Sigmoid colon (tissue), 7 donors: ENCODE results near the gene HIGD1B. TPM values are rescaled to one million over a fixed set of nuclear protein-coding genes. Genes with fewer than 3 reads are reported as not detected.

ENCODE experiments used
- DNase-seq: peaks from one replicate; pipeline ENCODE4 v3.0.0-alpha.2; 2019
- H3K27ac ChIP-seq, 4 donors: fragments of 200-600 bp; sonication (generic); one replicate each; pipeline ENCODE4 v1.5.1; 2016 to 2019; ENCODE audit warnings: mild to moderate bottlenecking in 1 of 4
- H3K27me3 ChIP-seq, 3 donors: fragments of 200-600 bp; sonication (generic); one replicate each; pipeline ENCODE4 v1.5.1; 2019; ENCODE audit warnings: mild to moderate bottlenecking in 1 of 3
- H3K36me3 ChIP-seq, 4 donors: fragments of 200-600 bp; sonication (generic); one replicate each; pipeline ENCODE4 v1.5.1; 2016 to 2019
- H3K4me1 ChIP-seq, 4 donors: fragments of 200-600 bp; sonication (generic); one replicate each; pipeline ENCODE4 v1.5.1; 2017 to 2019
- H3K4me3 ChIP-seq, 4 donors: fragments of 200-600 bp; sonication (generic); one replicate each; pipeline ENCODE4 v1.5.1; 2017 to 2019; ENCODE audit warnings: mild to moderate bottlenecking in 2 of 4, moderate library complexity in 1 of 4
- H3K9me3 ChIP-seq, 4 donors: fragments of 200-600 bp in 3 of 4; sonication (generic) in 3 of 4; one replicate each; pipeline versions ENCODE4 v1.5.1 to v1.6.1; 2013 to 2019
- EP300 ChIP-seq, 4 donors: sonication (generic); formaldehyde crosslinking; IDR thresholded peaks; one replicate each; pipeline ENCODE4 v1.6.1; 2017; ENCODE audit warnings: antibody characterized with exemption in 4 of 4
- POLR2A ChIP-seq, 2 donors: fragments of 450-650 bp; IDR thresholded peaks; one replicate each; pipeline ENCODE4 v1.6.1; 2016; ENCODE audit warnings: antibody characterized with exemption in 2 of 2, mild to moderate bottlenecking in 2 of 2, moderate library complexity in 2 of 2
- POLR2AphosphoS5 ChIP-seq, 4 donors: sonication (generic); formaldehyde crosslinking; IDR thresholded peaks; one replicate each; pipeline ENCODE4 v1.6.1; 2017; ENCODE audit warnings: antibody characterized with exemption in 4 of 4
- WGBS, 2 donors: extraction: QIAGEN DNeasy Blood & Tissue Kit; methylation state at CpG; one replicate each; pipeline ENCODE4 v1.1.7; 2013; 5-methylcytosine and 5-hydroxymethylcytosine counted together
- intact Hi-C: fragments of 100-400 bp; cut with DNase I; formaldehyde crosslinking; loops from one replicate; pipeline ENCODE4 v1.15.1; 2023
- polyA plus RNA-seq, 3 donors: library from polyadenylated mRNA; stranded (reverse); fragments of 200-250 nt; gene quantifications; one replicate each; pipeline ENCODE4 v1.2.3, GENCODE V29; 2013
- total RNA-seq, 4 donors: library from RNA; depleted of rRNA; stranded (reverse); fragments of >200 nt; gene quantifications; one replicate each; pipeline ENCODE4 v1.1.0, GENCODE V29; 2016
- TF ChIP-seq, protein P1 (sequence below), 4 experiments: fragments of 450-650 bp in 3 of 4; fragments of 200-600 bp in 1 of 4; IDR thresholded peaks; one replicate each; pipeline ENCODE4 v1.5.1; 2016 to 2019; ENCODE audit warnings: antibody characterized with exemption in 4 of 4, mild to moderate bottlenecking in 3 of 4, moderate library complexity in 2 of 4
- donor health status: healthy with polysubstance abuse.
- donor health status: Bipolar disorder and iron deficiency.
- donor health status: healthy.

The HIGD1B gene
- total and polyA plus RNA-seq, 7 donors = 1.1 to 2.5 (median 1.8) TPM; not detected in 4

DNA sequence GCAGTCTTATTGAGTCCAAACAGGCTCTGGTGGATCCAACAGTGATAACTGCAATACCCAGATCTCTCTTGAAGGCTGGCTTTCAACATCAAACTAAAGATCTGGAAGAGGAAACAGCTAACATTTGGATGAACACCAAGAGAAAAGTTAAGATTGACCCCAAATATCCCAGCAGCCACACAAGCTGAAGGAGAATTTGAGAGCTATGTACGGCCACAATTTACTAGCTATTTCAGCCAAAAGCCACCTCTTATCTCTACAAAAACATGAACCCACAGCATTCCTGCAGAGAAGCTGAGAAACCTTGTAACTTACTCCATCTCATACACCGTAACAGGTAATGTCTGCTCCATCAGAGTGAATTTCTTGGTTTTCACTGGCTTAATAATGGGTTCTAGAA lies 37.3 kb downstream of the HIGD1B start:
- TF ChIP-seq EP300 (IDR thresholded peaks at IDR 0.05) (no peak), POLR2AphosphoS5 (IDR thresholded peaks at IDR 0.05) (no peak), POLR2A (IDR thresholded peaks at IDR 0.05) (no peak)
- TF ChIP-seq, protein P1, sequence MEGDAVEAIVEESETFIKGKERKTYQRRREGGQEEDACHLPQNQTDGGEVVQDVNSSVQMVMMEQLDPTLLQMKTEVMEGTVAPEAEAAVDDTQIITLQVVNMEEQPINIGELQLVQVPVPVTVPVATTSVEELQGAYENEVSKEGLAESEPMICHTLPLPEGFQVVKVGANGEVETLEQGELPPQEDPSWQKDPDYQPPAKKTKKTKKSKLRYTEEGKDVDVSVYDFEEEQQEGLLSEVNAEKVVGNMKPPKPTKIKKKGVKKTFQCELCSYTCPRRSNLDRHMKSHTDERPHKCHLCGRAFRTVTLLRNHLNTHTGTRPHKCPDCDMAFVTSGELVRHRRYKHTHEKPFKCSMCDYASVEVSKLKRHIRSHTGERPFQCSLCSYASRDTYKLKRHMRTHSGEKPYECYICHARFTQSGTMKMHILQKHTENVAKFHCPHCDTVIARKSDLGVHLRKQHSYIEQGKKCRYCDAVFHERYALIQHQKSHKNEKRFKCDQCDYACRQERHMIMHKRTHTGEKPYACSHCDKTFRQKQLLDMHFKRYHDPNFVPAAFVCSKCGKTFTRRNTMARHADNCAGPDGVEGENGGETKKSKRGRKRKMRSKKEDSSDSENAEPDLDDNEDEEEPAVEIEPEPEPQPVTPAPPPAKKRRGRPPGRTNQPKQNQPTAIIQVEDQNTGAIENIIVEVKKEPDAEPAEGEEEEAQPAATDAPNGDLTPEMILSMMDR (IDR thresholded peaks at IDR 0.05) = no peak
- no peak for DNase-seq
- Histone ChIP-seq H3K4me3 (no peak overlapping the region), H3K9me3 (no peaks in the 10 kb centered on the region), H3K4me1 (no peaks in the 10 kb centered on the region), H3K27me3 (no peaks in the 10 kb centered on the region), H3K36me3 (peaks cover 4 to 80% (median 52%) of the 10 kb centered on the region in 4 donors), H3K27ac (no peak overlapping the region)
- intact Hi-C loops = no loop called here
- 97 to 98% methylated on average over 2 of the region's 2 CpGs for WGBS, 2 donors

DNA sequence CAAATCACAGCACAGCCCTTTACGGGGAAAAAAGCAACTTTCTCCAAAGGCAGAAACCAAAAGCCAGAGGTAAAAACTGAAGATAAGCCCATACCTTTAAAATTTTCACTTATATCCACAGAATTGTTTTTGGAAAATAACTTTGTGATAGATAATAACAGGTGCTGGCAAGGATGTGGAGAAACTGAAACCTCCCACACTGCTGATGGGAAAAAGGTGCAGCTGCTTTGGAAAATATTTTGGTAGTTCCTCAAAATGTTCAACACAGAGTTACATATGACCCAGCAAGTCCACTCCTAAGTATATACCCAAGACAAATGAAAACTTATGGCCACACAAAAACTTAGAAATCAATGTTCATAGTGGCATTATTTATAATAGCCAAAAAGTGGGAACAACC lies 39.3 kb downstream of the HIGD1B start:
- WGBS, 2 donors = 93 to 98% methylated on average over 1 of the region's 1 CpG
- intact Hi-C loops = no loop called here

DNA sequence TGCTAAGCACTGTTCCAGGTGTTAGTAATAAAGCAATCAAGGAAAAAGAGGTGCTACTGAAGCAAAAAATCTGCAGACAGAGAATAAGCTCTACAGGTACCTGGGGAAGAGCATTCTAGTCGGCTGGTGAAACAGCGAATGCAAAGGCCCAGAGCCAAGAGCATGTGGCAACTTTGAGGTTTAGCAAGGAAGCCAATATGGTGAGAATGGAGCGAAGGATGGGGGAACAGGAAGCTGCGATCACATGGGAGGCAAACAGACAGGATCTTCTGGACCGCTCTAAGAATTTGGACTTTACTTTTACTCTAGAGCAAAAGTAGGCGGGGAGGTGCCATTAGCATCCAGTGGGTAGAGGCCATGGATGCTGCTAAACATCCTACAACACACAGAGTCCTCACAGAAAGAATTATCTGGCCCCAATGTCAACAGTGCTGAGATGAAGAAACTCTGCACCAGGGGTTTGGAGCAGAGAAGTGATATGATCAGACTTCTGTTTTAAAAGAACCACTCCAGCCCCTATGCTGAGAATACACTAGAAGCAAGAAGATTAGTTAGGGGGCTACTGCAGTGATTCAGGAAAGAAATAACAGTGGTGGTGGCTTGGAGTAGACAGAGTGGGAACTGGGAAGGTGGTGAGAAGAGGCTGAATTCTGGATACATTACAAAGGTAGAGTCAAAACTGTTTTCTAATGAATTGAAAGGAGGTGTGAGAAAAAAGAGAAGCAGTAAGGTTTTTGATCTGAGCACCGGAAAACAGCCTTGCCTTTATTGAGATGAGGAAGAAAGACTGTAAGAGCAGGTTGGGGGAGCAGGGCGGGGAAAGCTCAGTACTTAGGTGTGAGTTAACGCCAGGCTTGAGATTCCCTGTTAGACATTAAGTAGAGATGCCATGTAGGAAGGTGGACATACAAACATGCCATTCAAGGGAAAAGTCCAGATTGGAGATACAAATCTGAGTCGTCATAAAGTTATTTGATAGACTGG lies 40.6 kb downstream of the HIGD1B start:
- no peak for DNase-seq
- intact Hi-C loops = no loop called here
- Histone ChIP-seq H3K27ac (no peak overlapping the region), H3K27me3 (no peaks in the 10 kb centered on the region), H3K4me1 (no peaks in the 10 kb centered on the region), H3K4me3 (no peak overlapping the region), H3K36me3 (peaks cover 3 to 74% (median 38%) of the 10 kb centered on the region in 4 donors), H3K9me3 (no peaks in the 10 kb centered on the region)
- no peak for TF ChIP-seq POLR2AphosphoS5 (IDR thresholded peaks at IDR 0.05)
- TF ChIP-seq EP300 (IDR thresholded peaks at IDR 0.05) = no peak
- TF ChIP-seq, protein P1 (IDR thresholded peaks at IDR 0.05) = no peak
- TF ChIP-seq POLR2A (IDR thresholded peaks at IDR 0.05) = no peak
- 58 to 83% methylated on average over 10 of the region's 10 CpGs for WGBS, 2 donors

More for the DNA sequence above, 39.3 kb downstream of the HIGD1B start:
- no peaks in the 10 kb centered on the region for H3K27me3 ChIP-seq
- DNase-seq = no peak
- peaks cover 0 to 74% (median 45%) of the 10 kb centered on the region in 4 donors for H3K36me3 ChIP-seq
- no peaks in the 10 kb centered on the region for H3K4me1 ChIP-seq
- TF ChIP-seq EP300 (IDR thresholded peaks at IDR 0.05) (no peak), POLR2AphosphoS5 (IDR thresholded peaks at IDR 0.05) (no peak), POLR2A (IDR thresholded peaks at IDR 0.05) (no peak)
- TF ChIP-seq, protein P1 (IDR thresholded peaks at IDR 0.05) = no peak
- no peak overlapping the region for H3K27ac ChIP-seq
- no peaks in the 10 kb centered on the region for H3K9me3 ChIP-seq
- H3K4me3 ChIP-seq = no peak overlapping the region

DNA sequence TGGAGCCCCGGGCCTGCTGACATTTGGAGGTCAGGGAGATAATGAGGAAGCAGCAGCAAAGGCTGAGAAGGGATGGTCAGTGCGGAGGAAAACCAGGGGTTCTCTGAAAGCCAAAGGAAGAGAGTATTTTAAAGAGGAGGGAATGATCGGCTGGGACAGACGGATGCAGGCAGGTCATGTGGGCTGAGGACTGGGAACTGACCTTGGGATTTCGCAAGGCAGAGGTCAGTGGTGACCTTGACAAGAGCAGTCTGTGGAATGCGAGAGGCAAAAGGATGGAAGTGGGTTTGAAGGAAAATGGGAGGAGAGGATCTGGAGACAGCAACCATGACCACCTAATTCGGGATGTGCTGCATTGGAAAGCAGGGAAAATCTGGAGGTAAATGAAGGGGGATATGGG lies 41.3 kb downstream of the HIGD1B start:
- Histone ChIP-seq H3K9me3 (no peaks in the 10 kb centered on the region), H3K27ac (no peak overlapping the region), H3K4me1 (no peaks in the 10 kb centered on the region), H3K4me3 (no peak overlapping the region), H3K27me3 (no peaks in the 10 kb centered on the region), H3K36me3 (peaks cover 4 to 74% (median 35%) of the 10 kb centered on the region in 4 donors)
- 88% methylated on average over 7 of the region's 7 CpGs for WGBS, 2 donors
- intact Hi-C loops = no loop called here
- no peak for DNase-seq
- TF ChIP-seq POLR2A (IDR thresholded peaks at IDR 0.05) (no peak), POLR2AphosphoS5 (IDR thresholded peaks at IDR 0.05) (no peak), EP300 (IDR thresholded peaks at IDR 0.05) (no peak)
- TF ChIP-seq, protein P1 (IDR thresholded peaks at IDR 0.05) = no peak
